Colonic mucosa (tissue), 4 donors: ENCODE data around the gene TK2. TPM values are rescaled to one million over a fixed set of nuclear protein-coding genes. Genes with fewer than 3 reads are reported as not detected.

Experiments used
- DNase-seq: peaks from one replicate; pipeline ENCODE4 v3.0.0-alpha.2; 2020
- H3K27ac ChIP-seq: fragments of 200-600 bp; one replicate; pipeline ENCODE4 v1.8.0; 2021
- H3K27me3 ChIP-seq: fragments of 200-600 bp; one replicate; pipeline ENCODE4 v1.8.0; 2021
- H3K36me3 ChIP-seq: fragments of 200-600 bp; one replicate; pipeline ENCODE4 v1.8.0; 2021
- H3K4me1 ChIP-seq: fragments of 200-600 bp; one replicate; pipeline ENCODE4 v1.8.0; 2021; ENCODE audit warnings: mild to moderate bottlenecking
- H3K4me3 ChIP-seq: fragments of 200-600 bp; one replicate; pipeline ENCODE4 v1.8.0; 2021
- H3K9ac ChIP-seq, 2 donors: one replicate each; pipeline ENCODE4 v1.7.0; 2013; ENCODE audit warnings: control low read depth in 2 of 2, low read depth in 2 of 2, low read length in 2 of 2
- H3K9me3 ChIP-seq: fragments of 200-600 bp; one replicate; pipeline ENCODE4 v1.8.0; 2021
- CTCF ChIP-seq: fragments of 200-600 bp; IDR thresholded peaks from one replicate; pipeline ENCODE4 v1.8.0; 2022; ENCODE audit warnings: antibody characterized with exemption, mild to moderate bottlenecking
- intact Hi-C: fragments of 100-400 bp; cut with DNase I; formaldehyde crosslinking; loops from one replicate; pipeline ENCODE4 v1.14.1; 2022
- total RNA-seq, 2 donors: library from RNA; stranded (reverse); fragmentation: NEBNext Ultra II Directional in 1 of 2; extraction: Animal tissue kit (Norgen Biotek cat#: 25700) in 1 of 2; gene quantifications; one replicate each; pipeline ENCODE4 v1.2.1, GENCODE V29; 2021
- donor health status: healthy.
- donor health status: DM: no; HTN: no; CAD: no.
- donor health status: DM: no; HTN: no; CAD: no.

TK2 gene
- total RNA-seq, 2 donors from 2014 or later, result 11.9 to 17.0 TPM

GRCh38 chr16:66521252-66521713 lies 28.6 kb downstream of the TK2 start:
- no peak for DNase-seq
- no peak for TF ChIP-seq CTCF
- Histone ChIP-seq H3K27ac (peak overlapping the region; percentile 73), H3K9me3 (no peaks in the 10 kb centered on the region), H3K9ac (peak overlapping the region in 1 of 2 donors; percentile 38), H3K4me1 (peaks cover 16% of the 10 kb centered on the region), H3K4me3 (no peak overlapping the region), H3K27me3 (no peaks in the 10 kb centered on the region), H3K36me3 (no peaks in the 10 kb centered on the region)
- intact Hi-C loops, result no loop called here

- no peak for TF ChIP-seq CTCF
- Histone ChIP-seq H3K27ac (peak overlapping the region; percentile 73), H3K4me1 (peaks cover 18% of the 10 kb centered on the region)
Measured at GRCh38 chr16:66520406-66521170, 29.3 kb downstream of the TK2 start.

GRCh38 chr16:66519482-66520373 lies 30.2 kb downstream of the TK2 start:
- H3K27ac ChIP-seq, result peak overlapping the region; percentile 73
- H3K4me1 ChIP-seq, result peaks cover 18% of the 10 kb centered on the region
- no peak for DNase-seq

More at GRCh38 chr16:66520406-66521170, 29.3 kb downstream of the TK2 start:
- no peaks in the 10 kb centered on the region for H3K27me3 ChIP-seq
- intact Hi-C loops, result no loop called here
- DNase-seq, result no peak
- H3K36me3 ChIP-seq, result no peaks in the 10 kb centered on the region
- peak overlapping the region; percentile 14 to 38 for H3K9ac ChIP-seq
- no peaks in the 10 kb centered on the region for H3K9me3 ChIP-seq
- no peak overlapping the region for H3K4me3 ChIP-seq

GRCh38 chr16:66517586-66518263 lies 32.2 kb downstream of the TK2 start:
- Histone ChIP-seq H3K36me3 (no peaks in the 10 kb centered on the region), H3K4me1 (peaks cover 18% of the 10 kb centered on the region), H3K4me3 (no peak overlapping the region), H3K27ac (peak overlapping the region; percentile 97), H3K9me3 (no peaks in the 10 kb centered on the region), H3K27me3 (no peaks in the 10 kb centered on the region), H3K9ac (peak overlapping the region; percentile 84 to 96)
- intact Hi-C loops, result loop anchor here (5.0 kb wide), 1 partner anchor 35 kb away; the partner anchor contains the start of genes CKLF and TK2
- DNase-seq, result no peak
- no peak for TF ChIP-seq CTCF

More at GRCh38 chr16:66519482-66520373, 30.2 kb downstream of the TK2 start:
- H3K9ac ChIP-seq, result peak overlapping the region in 1 of 2 donors; percentile 37
- no peak for TF ChIP-seq CTCF
- H3K9me3 ChIP-seq, result no peaks in the 10 kb centered on the region
- no peaks in the 10 kb centered on the region for H3K36me3 ChIP-seq
- intact Hi-C loops, result loop anchor here (5.0 kb wide), 1 partner anchor 33 kb away; the partner anchor contains the start of genes CKLF and TK2
- H3K4me3 ChIP-seq, result no peak overlapping the region
- no peaks in the 10 kb centered on the region for H3K27me3 ChIP-seq
